ENCODE results near the gene ACBD4. TPM values are rescaled to one million over a fixed set of nuclear protein-coding genes. Genes with fewer than 3 reads are reported as not detected.
A peak's percentile ranks its signal among the peaks of the same experiment; 100 is the strongest.

The ACBD4 gene
- total and polyA plus RNA-seq, 2 of the 13 experiments (the other 11 are each of a cell fraction or from before 2014, with no cell fraction given): 16.1 to 26.9 TPM

GRCh38 chr17:45160447-45161287 lies 25.2 kb downstream of the ACBD4 start (continued):
- TF ChIP-seq, protein P1, sequence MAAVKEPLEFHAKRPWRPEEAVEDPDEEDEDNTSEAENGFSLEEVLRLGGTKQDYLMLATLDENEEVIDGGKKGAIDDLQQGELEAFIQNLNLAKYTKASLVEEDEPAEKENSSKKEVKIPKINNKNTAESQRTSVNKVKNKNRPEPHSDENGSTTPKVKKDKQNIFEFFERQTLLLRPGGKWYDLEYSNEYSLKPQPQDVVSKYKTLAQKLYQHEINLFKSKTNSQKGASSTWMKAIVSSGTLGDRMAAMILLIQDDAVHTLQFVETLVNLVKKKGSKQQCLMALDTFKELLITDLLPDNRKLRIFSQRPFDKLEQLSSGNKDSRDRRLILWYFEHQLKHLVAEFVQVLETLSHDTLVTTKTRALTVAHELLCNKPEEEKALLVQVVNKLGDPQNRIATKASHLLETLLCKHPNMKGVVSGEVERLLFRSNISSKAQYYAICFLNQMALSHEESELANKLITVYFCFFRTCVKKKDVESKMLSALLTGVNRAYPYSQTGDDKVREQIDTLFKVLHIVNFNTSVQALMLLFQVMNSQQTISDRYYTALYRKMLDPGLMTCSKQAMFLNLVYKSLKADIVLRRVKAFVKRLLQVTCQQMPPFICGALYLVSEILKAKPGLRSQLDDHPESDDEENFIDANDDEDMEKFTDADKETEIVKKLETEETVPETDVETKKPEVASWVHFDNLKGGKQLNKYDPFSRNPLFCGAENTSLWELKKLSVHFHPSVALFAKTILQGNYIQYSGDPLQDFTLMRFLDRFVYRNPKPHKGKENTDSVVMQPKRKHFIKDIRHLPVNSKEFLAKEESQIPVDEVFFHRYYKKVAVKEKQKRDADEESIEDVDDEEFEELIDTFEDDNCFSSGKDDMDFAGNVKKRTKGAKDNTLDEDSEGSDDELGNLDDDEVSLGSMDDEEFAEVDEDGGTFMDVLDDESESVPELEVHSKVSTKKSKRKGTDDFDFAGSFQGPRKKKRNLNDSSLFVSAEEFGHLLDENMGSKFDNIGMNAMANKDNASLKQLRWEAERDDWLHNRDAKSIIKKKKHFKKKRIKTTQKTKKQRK (IDR thresholded peaks at IDR 0.05; ENCODE audit: low read length): no peak
- peak; percentile 70; the same call in 1 of the 2 replicates for TF ChIP-seq TBX2 (CRISPR knock-in tag; IDR thresholded peaks at IDR 0.05; ENCODE audit: borderline replicate concordance)
- no peak; the same call in 1 of the 2 replicates for TF ChIP-seq ZIK1 (CRISPR knock-in tag; IDR thresholded peaks at IDR 0.05; ENCODE audit: borderline replicate concordance, low read depth)
- peak; percentile 65; the same call in 1 of the 2 replicates for TF ChIP-seq ZBTB26 (CRISPR knock-in tag; IDR thresholded peaks at IDR 0.05; ENCODE audit: borderline replicate concordance)
- TF ChIP-seq ZNF773 (CRISPR knock-in tag; IDR thresholded peaks at IDR 0.05; ENCODE audit: borderline replicate concordance): peak; percentile 92; the same call in 1 of the 2 replicates
- TF ChIP-seq ZFP91 (CRISPR knock-in tag; IDR thresholded peaks at IDR 0.05; ENCODE audit: borderline replicate concordance): no peak
- TF ChIP-seq SNRNP70 (IDR thresholded peaks at IDR 0.05; ENCODE audit: low read depth, low read length): no peak
- TF ChIP-seq, protein P2, sequence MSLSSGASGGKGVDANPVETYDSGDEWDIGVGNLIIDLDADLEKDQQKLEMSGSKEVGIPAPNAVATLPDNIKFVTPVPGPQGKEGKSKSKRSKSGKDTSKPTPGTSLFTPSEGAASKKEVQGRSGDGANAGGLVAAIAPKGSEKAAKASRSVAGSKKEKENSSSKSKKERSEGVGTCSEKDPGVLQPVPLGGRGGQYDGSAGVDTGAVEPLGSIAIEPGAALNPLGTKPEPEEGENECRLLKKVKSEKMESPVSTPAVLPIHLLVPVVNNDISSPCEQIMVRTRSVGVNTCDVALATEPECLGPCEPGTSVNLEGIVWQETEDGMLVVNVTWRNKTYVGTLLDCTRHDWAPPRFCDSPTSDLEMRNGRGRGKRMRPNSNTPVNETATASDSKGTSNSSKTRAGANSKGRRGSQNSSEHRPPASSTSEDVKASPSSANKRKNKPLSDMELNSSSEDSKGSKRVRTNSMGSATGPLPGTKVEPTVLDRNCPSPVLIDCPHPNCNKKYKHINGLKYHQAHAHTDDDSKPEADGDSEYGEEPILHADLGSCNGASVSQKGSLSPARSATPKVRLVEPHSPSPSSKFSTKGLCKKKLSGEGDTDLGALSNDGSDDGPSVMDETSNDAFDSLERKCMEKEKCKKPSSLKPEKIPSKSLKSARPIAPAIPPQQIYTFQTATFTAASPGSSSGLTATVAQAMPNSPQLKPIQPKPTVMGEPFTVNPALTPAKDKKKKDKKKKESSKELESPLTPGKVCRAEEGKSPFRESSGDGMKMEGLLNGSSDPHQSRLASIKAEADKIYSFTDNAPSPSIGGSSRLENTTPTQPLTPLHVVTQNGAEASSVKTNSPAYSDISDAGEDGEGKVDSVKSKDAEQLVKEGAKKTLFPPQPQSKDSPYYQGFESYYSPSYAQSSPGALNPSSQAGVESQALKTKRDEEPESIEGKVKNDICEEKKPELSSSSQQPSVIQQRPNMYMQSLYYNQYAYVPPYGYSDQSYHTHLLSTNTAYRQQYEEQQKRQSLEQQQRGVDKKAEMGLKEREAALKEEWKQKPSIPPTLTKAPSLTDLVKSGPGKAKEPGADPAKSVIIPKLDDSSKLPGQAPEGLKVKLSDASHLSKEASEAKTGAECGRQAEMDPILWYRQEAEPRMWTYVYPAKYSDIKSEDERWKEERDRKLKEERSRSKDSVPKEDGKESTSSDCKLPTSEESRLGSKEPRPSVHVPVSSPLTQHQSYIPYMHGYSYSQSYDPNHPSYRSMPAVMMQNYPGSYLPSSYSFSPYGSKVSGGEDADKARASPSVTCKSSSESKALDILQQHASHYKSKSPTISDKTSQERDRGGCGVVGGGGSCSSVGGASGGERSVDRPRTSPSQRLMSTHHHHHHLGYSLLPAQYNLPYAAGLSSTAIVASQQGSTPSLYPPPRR (CRISPR knock-in tag; IDR thresholded peaks at IDR 0.05; ENCODE audit: borderline replicate concordance): peak; percentile 82
- TF ChIP-seq, protein P3, sequence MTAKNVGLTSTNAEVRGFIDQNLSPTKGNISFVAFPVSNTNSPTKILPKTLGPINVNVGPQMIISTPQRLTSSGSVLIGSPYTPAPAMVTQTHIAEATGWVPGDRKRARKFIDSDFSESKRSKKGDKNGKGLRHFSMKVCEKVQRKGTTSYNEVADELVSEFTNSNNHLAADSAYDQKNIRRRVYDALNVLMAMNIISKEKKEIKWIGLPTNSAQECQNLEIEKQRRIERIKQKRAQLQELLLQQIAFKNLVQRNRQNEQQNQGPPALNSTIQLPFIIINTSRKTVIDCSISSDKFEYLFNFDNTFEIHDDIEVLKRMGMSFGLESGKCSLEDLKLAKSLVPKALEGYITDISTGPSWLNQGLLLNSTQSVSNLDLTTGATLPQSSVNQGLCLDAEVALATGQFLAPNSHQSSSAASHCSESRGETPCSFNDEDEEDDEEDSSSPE (CRISPR knock-in tag; IDR thresholded peaks at IDR 0.05): no peak
- TF ChIP-seq TRIM22 (IDR thresholded peaks at IDR 0.05): no peak
